Activated B cell treated with CpG ODN at 0.5 μM for 24 hours (primary cell): ENCODE measurements around the gene RASSF3. TPM values are rescaled to one million over a fixed set of nuclear protein-coding genes. Genes with fewer than 3 reads are reported as not detected.

Experiments
- ATAC-seq: fragments of 200-7000 bp; cut with Tn5 transposase; one replicate; pipeline ENCODE4 v1.10.0; 2021; ENCODE audit warnings: low read depth, mild to moderate bottlenecking, moderate library complexity
- CTCF ChIA-PET: fragments of 350-600 bp; sonication (Branson Sonifier 250); formaldehyde crosslinking; loops from one replicate; lab custom pipeline; 2021; ENCODE audit warnings: antibody characterized with exemption; lab: Charles Lee
- POLR2A ChIA-PET: fragments of 350-600 bp; sonication (Branson Sonifier 250); formaldehyde crosslinking; loops from one replicate; lab custom pipeline; 2021; ENCODE audit warnings: antibody characterized with exemption; lab: Charles Lee
- DNase-seq: peaks from one replicate; pipeline ENCODE4 v3.0.0; 2022
- H3K27ac Mint-ChIP-seq: one replicate; pipeline ENCODE4 v1.8.0; 2020; ENCODE audit warnings: mixed read lengths
- H3K27me3 Mint-ChIP-seq: one replicate; pipeline ENCODE4 v1.8.0; 2021; ENCODE audit warnings: mixed read lengths
- H3K36me3 Mint-ChIP-seq: one replicate; pipeline ENCODE4 v1.8.0; 2021; ENCODE audit warnings: low read depth, mixed read lengths
- H3K4me1 Mint-ChIP-seq: one replicate; pipeline ENCODE4 v1.8.0; 2021; ENCODE audit warnings: mixed read lengths
- H3K4me3 Mint-ChIP-seq: one replicate; pipeline ENCODE4 v1.8.0; 2020; ENCODE audit warnings: mild to moderate bottlenecking, mixed read lengths
- H3K9me3 Mint-ChIP-seq: one replicate; pipeline ENCODE4 v1.8.0; 2020; ENCODE audit warnings: mixed read lengths
- intact Hi-C: fragments of 100-400 bp; cut with micrococcal nuclease; formaldehyde crosslinking; loops from one replicate; pipeline ENCODE4 v1.15.1; 2024
- total RNA-seq: library from RNA; stranded (reverse); gene quantifications from 2 replicates; pipeline ENCODE4 v1.2.3, GENCODE V29; 2022
- TF ChIP-seq, protein P1 (sequence below): fragments of 200-600 bp; IDR thresholded peaks from one replicate; pipeline ENCODE4 v1.8.0; 2022; ENCODE audit warnings: antibody characterized with exemption, mild to moderate bottlenecking

The RASSF3 gene
- total RNA-seq, 1 donor from 2014 or later: 95.7 TPM

DNA sequence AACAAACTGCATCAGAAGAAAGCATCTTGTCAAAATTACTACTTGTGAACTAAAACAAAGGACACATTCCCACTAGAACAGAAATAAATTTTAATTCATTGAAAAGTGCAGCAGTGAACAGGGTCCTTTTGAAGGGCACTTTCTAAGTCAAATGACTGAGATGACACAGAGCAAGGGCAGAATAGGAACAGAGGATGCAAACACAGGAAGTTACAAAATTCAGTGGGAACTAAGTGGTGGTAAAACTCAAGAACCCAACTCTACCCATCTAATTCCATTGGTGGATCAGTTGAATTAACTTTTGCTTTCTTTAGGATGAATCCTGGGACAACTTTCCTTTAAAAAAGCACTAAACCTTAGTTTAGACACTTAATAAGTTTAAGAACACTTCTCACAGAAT lies 103.1 kb downstream of the RASSF3 start:
- TF ChIP-seq, protein P1, sequence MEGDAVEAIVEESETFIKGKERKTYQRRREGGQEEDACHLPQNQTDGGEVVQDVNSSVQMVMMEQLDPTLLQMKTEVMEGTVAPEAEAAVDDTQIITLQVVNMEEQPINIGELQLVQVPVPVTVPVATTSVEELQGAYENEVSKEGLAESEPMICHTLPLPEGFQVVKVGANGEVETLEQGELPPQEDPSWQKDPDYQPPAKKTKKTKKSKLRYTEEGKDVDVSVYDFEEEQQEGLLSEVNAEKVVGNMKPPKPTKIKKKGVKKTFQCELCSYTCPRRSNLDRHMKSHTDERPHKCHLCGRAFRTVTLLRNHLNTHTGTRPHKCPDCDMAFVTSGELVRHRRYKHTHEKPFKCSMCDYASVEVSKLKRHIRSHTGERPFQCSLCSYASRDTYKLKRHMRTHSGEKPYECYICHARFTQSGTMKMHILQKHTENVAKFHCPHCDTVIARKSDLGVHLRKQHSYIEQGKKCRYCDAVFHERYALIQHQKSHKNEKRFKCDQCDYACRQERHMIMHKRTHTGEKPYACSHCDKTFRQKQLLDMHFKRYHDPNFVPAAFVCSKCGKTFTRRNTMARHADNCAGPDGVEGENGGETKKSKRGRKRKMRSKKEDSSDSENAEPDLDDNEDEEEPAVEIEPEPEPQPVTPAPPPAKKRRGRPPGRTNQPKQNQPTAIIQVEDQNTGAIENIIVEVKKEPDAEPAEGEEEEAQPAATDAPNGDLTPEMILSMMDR: no peak
- Mint-ChIP-seq H3K4me3 (no peak overlapping the region), H3K36me3 (peaks cover 50% of the 10 kb centered on the region), H3K27me3 (no peaks in the 10 kb centered on the region), H3K9me3 (no peaks in the 10 kb centered on the region), H3K4me1 (peaks cover 4% of the 10 kb centered on the region), H3K27ac (no peak overlapping the region)
- ATAC-seq (no peak), DNase-seq (no peak)
- intact Hi-C loops: no loop called here
- ChIA-PET POLR2A (no interaction called here), CTCF (interaction anchor here (1.7 kb wide), 1 partner anchor 15 kb away, joined by 4 read pairs; no protein-coding TSS in a partner anchor)

DNA sequence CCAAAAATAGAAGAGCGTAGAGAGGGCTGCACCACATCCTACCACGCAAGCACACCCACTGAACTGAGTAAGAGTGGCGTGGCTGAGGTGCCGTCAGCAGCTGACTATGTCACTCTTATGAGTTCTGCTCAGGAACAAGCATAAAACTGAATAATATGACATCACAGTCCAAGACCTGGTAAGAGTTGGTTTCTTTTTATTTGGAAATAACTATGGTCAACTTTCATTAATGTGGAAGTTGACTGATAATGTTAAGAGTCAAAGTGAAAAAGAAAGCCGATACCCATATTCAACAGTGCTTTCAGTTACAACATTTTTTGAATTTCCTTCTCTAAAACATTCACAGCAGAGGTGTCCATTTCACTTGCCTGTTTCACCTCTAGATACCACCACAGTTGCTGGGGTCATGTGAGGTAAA lies 104.3 kb downstream of the RASSF3 start:
- no peak for DNase-seq
- Mint-ChIP-seq H3K27me3 (no peaks in the 10 kb centered on the region), H3K9me3 (no peaks in the 10 kb centered on the region), H3K36me3 (peaks cover 56% of the 10 kb centered on the region), H3K4me3 (no peak overlapping the region), H3K4me1 (peaks cover 4% of the 10 kb centered on the region), H3K27ac (no peak overlapping the region)
- TF ChIP-seq, protein P1: no peak
- no peak for ATAC-seq
- ChIA-PET POLR2A (interaction anchor here (0.5 kb wide), 1 partner anchor 418 kb away, joined by 4 read pairs; no protein-coding TSS in a partner anchor), CTCF (interaction anchor here (2.4 kb wide), 1 partner anchor 165 kb away, joined by 7 read pairs; no protein-coding TSS in a partner anchor)
- intact Hi-C loops: no loop called here

DNA sequence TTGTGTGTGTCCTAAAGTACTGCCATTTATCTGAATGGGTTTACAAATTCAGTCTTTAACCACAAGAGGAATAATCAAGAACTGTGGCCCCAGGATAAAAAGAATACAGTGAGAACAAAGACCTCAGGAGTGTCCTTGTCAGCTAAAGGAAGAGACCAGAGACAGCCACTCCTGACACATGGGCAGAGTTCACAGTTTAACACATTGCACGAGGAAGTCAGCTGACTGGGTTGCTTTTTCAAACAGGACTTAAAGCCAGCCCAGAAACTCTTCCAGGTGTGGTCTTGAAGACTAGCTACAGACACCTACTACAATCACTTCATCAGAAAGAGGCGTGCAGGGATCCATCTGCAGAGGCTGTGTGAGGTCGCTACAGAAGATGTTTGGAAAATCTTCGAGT lies 106.1 kb downstream of the RASSF3 start:
- Mint-ChIP-seq H3K27ac (no peak overlapping the region), H3K4me3 (no peak overlapping the region), H3K9me3 (no peaks in the 10 kb centered on the region), H3K36me3 (peaks cover 71% of the 10 kb centered on the region), H3K4me1 (peaks cover 4% of the 10 kb centered on the region), H3K27me3 (no peaks in the 10 kb centered on the region)
- POLR2A ChIA-PET: no interaction called here
- CTCF ChIA-PET: interaction anchor here (2.4 kb wide), 1 partner anchor 167 kb away, joined by 7 read pairs; no protein-coding TSS in a partner anchor
- DNase-seq (no peak), ATAC-seq (no peak)
- intact Hi-C loops: no loop called here
- TF ChIP-seq, protein P1: no peak

DNA sequence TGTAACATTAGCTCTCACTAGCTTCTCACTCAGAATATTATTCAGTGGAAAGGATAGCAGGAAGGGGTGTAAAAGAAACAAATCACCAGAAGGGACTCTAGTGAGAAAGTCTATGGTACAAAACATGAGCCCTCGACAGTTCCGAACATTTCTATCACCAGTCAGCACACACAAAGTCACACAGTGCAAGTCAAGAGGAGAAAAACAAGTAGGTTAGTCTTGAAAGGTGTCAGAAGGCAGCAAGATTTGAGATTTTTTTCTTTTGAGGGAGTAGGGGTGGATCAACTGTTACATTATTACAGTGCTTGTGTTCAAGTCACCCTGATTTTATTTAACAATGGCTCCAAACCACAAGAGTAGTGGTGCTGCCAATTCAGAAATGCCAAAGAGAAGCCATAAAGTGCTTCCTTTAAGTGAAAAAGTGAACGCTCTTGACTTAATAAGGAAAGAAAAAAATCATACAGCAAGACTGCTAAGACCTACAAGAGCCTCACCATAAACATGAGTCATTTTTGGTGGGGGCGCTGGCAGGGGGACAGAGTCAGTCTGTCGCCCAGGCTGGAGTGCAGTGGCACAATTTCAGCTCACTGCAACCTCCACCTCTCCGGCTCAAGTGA lies 106.7 kb downstream of the RASSF3 start:
- Mint-ChIP-seq H3K27me3 (no peaks in the 10 kb centered on the region), H3K4me1 (peaks cover 4% of the 10 kb centered on the region), H3K27ac (no peak overlapping the region)

DNA sequence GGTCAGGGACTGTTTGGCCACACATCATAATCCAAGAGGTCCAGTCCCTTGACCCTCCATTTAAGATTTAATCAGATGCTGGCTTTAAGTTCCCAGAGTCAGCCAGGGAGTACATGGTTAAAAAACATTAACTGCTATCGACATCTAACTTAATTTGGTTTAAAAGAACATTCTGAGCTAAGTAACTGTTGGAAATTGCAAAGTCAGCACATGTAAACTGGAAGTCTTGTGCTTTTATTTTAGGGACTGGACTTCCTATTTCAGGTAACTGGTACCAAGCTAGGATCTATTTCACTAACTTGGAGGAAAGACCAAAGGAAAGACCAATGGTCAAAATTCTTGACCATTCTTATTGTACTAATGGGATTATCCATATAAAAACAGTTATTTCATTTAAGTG lies 108.4 kb downstream of the RASSF3 start:
- DNase-seq (no peak), ATAC-seq (no peak)
- Mint-ChIP-seq H3K4me3 (no peak overlapping the region), H3K36me3 (peaks cover 84% of the 10 kb centered on the region), H3K9me3 (no peaks in the 10 kb centered on the region), H3K27me3 (no peaks in the 10 kb centered on the region), H3K4me1 (peaks cover 4% of the 10 kb centered on the region), H3K27ac (no peak overlapping the region)
- intact Hi-C loops: no loop called here
- TF ChIP-seq, protein P1: no peak
- ChIA-PET POLR2A (no interaction called here), CTCF (interaction anchor here (1.5 kb wide), 1 partner anchor 169 kb away, joined by 5 read pairs; no protein-coding TSS in a partner anchor)

More for the DNA sequence above, 106.7 kb downstream of the RASSF3 start:
- ChIA-PET CTCF (interaction anchor here (2.4 kb wide), 1 partner anchor 167 kb away, joined by 7 read pairs; no protein-coding TSS in a partner anchor), POLR2A (interaction anchor here (0.6 kb wide), 1 partner anchor 74 kb away, joined by 6 read pairs; no protein-coding TSS in a partner anchor)
- peaks cover 73% of the 10 kb centered on the region for H3K36me3 Mint-ChIP-seq
- no peaks in the 10 kb centered on the region for H3K9me3 Mint-ChIP-seq
- no peak for DNase-seq
- intact Hi-C loops: no loop called here
- no peak for ATAC-seq
- no peak overlapping the region for H3K4me3 Mint-ChIP-seq
- TF ChIP-seq, protein P1: no peak
